BE2C (cell line): ENCODE results near the gene P2RX2.

Source experiments
- DNase-seq: peaks from one replicate; pipeline ENCODE4 v3.0.0-alpha.2; 2020
- H3K27me3 ChIP-seq: fragments of 250-450 bp; sonication (Bioruptor Pico); 2 replicates; pipeline ENCODE4 v1.5.1; 2020; ENCODE audit warnings: mild to moderate bottlenecking
- H3K36me3 ChIP-seq: fragments of 250-450 bp; sonication (Bioruptor Pico); 2 replicates; pipeline ENCODE4 v1.5.1; 2020; ENCODE audit warnings: mild to moderate bottlenecking
- H3K4me1 ChIP-seq: fragments of 250-450 bp; sonication (Bioruptor Pico); 2 replicates; pipeline ENCODE4 v1.5.1; 2020
- H3K4me3 ChIP-seq: 2 replicates; pipeline ENCODE4 v1.5.1; 2011; ENCODE audit warnings: low read depth, low read length
- H3K9me3 ChIP-seq: fragments of 250-450 bp; sonication (Bioruptor Pico); 2 replicates; pipeline ENCODE4 v1.5.1; 2020
- TF ChIP-seq, protein P1 (sequence below): IDR thresholded peaks from 2 replicates; pipeline ENCODE4 v1.5.1; 2012; ENCODE audit warnings: mild to moderate bottlenecking, low read depth, low read length

The P2RX2 gene

DNA sequence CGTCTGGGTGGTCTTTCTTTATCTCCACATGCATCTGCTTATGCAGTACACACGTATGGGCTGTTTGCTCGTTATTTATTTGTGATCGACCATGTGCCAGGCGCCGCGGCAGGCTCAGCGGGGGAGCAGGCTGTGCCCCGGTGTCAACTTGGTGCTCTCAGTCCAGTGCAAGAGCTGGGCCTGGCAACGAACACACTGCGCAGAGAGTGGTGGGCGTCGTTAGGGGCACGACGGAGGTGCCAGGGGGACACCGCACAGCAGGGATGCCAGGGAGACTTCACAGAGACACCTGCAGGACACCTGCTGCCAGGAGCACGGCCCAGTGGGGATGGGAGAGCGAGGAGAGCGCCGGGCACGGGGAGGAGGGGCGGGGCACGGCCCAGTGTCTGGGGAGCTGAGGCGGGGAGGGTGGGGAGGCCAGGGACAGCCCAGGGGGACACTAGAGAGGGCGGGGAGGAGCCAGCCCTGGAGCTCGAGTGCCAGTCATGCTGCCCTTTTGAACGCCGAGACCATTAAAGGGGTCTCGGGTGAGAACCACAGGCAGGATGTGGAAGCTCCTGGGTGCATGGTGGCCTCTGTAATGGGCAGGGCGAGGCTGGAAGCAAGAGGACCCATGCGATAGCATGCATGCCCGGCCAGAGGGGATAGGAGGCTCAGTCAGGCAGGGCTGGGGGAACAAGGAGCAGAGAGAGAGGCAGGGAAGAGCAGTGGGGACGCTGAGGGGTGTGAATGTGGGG lies 7.5 kb upstream of the P2RX2 start:
- Histone ChIP-seq H3K4me1 (no peaks in the 10 kb centered on the region), H3K9me3 (peaks cover 5% of the 10 kb centered on the region), H3K36me3 (no peaks in the 10 kb centered on the region), H3K4me3 (no peak overlapping the region), H3K27me3 (peaks cover 69% of the 10 kb centered on the region)
- TF ChIP-seq, protein P1, sequence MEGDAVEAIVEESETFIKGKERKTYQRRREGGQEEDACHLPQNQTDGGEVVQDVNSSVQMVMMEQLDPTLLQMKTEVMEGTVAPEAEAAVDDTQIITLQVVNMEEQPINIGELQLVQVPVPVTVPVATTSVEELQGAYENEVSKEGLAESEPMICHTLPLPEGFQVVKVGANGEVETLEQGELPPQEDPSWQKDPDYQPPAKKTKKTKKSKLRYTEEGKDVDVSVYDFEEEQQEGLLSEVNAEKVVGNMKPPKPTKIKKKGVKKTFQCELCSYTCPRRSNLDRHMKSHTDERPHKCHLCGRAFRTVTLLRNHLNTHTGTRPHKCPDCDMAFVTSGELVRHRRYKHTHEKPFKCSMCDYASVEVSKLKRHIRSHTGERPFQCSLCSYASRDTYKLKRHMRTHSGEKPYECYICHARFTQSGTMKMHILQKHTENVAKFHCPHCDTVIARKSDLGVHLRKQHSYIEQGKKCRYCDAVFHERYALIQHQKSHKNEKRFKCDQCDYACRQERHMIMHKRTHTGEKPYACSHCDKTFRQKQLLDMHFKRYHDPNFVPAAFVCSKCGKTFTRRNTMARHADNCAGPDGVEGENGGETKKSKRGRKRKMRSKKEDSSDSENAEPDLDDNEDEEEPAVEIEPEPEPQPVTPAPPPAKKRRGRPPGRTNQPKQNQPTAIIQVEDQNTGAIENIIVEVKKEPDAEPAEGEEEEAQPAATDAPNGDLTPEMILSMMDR, result no peak
- DNase-seq, result no peak

- H3K9me3 ChIP-seq, result peaks cover 8% of the 10 kb centered on the region
- H3K4me3 ChIP-seq, result no peak overlapping the region
- TF ChIP-seq, protein P1, result no peak
- H3K4me1 ChIP-seq, result no peaks in the 10 kb centered on the region
- no peaks in the 10 kb centered on the region for H3K36me3 ChIP-seq
- H3K27me3 ChIP-seq, result peaks cover 69% of the 10 kb centered on the region
- no peak for DNase-seq
Observed at GRCh38 chr12:132611620-132612019, 7.0 kb upstream of the P2RX2 start.

DNA sequence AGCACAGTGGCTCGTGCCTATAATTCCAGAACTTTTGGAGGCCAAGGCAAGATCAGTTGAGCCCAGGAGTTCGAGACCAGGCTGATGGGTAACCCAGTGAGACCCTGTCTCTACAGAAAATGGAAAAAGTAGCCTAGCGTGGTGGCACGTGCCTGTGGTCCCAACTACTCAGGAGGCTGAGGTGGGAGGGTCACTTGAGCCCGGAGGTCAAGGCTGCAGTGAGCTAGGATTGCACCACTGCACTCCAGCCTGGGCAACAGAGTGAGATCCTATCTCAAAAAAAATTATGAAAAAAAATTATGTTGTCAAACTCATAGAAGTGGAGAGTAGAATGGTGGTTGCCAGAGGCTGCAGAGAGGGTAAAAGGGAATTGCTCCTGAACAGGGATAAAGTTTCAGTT lies 4.5 kb upstream of the P2RX2 start:
- TF ChIP-seq, protein P1, result no peak
- Histone ChIP-seq H3K9me3 (peaks cover 11% of the 10 kb centered on the region), H3K4me3 (no peak overlapping the region), H3K27me3 (peaks cover 67% of the 10 kb centered on the region), H3K4me1 (no peaks in the 10 kb centered on the region), H3K36me3 (no peaks in the 10 kb centered on the region)
- DNase-seq, result no peak

GRCh38 chr12:132614861-132615578 lies 3.6 kb upstream of the P2RX2 start:
- TF ChIP-seq, protein P1, result peak; percentile 91
- Histone ChIP-seq H3K4me3 (no peak overlapping the region), H3K9me3 (peaks cover 11% of the 10 kb centered on the region), H3K36me3 (no peaks in the 10 kb centered on the region), H3K27me3 (peaks cover 63% of the 10 kb centered on the region), H3K4me1 (no peaks in the 10 kb centered on the region)
- peak; percentile 86 for DNase-seq

GRCh38 chr12:132615579-132616038 lies 3.0 kb upstream of the P2RX2 start:
- H3K36me3 ChIP-seq, result no peaks in the 10 kb centered on the region
- H3K27me3 ChIP-seq, result peaks cover 63% of the 10 kb centered on the region
- H3K4me3 ChIP-seq, result no peak overlapping the region
- DNase-seq, result no peak
- no peaks in the 10 kb centered on the region for H3K4me1 ChIP-seq
- TF ChIP-seq, protein P1, result no peak
- H3K9me3 ChIP-seq, result peaks cover 11% of the 10 kb centered on the region
